CD14-positive monocyte (primary cell): ENCODE results near the gene MTHFR. TPM values are rescaled to one million over a fixed set of nuclear protein-coding genes. Genes with fewer than 3 reads are reported as not detected.

Source experiments
- DNase-seq, 3 donors: peaks; one replicate each; pipeline ENCODE4 v3.0.0-alpha.2; 2011 to 2022
- H2AFZ ChIP-seq: 2 replicates; pipeline ENCODE4 v1.6.0; 2012; ENCODE audit warnings: mild to moderate bottlenecking, low read depth, low read length, inconsistent platforms; ENCODE audit not compliant: insufficient read depth, poor library complexity, severe bottlenecking
- H3K27ac ChIP-seq, 2 donors: 1 replicate in 1 of 2; 2 replicates in 1 of 2; pipeline ENCODE4 v1.5.1; 2012 to 2013; ENCODE audit warnings: low read length in 2 of 2, control low read depth in 1 of 2, inconsistent platforms in 1 of 2, low read depth in 1 of 2, mild to moderate bottlenecking in 1 of 2
- H3K27me3 ChIP-seq, 2 donors: one replicate each; pipeline versions ENCODE4 v1.6.0 to v1.6.1; 2011 to 2013; ENCODE audit warnings: low read length in 2 of 2; ENCODE audit not compliant: control insufficient read depth in 2 of 2, insufficient read depth in 2 of 2
- H3K36me3 ChIP-seq, 2 donors: replicated peaks in 1 of 2; 1 replicate in 1 of 2; 2 replicates in 1 of 2; pipeline versions ENCODE4 v1.5.1 to v1.6.1; 2012 to 2013; ENCODE audit warnings: low read length in 2 of 2, control low read depth in 1 of 2, inconsistent platforms in 1 of 2, mild to moderate bottlenecking in 1 of 2; ENCODE audit not compliant: insufficient read depth in 2 of 2, control insufficient read depth in 1 of 2
- H3K4me1 ChIP-seq, 2 donors: 1 replicate in 1 of 2; 2 replicates in 1 of 2; pipeline versions ENCODE4 v1.5.1 to v1.6.1; 2012 to 2013; ENCODE audit warnings: low read length in 2 of 2, control low read depth in 1 of 2, inconsistent platforms in 1 of 2, mild to moderate bottlenecking in 1 of 2, moderate library complexity in 1 of 2; ENCODE audit not compliant: insufficient read depth in 2 of 2, control insufficient read depth in 1 of 2
- H3K4me2 ChIP-seq: replicated peaks from 2 replicates; pipeline ENCODE3; 2012; ENCODE audit warnings: low read length, moderate library complexity, mild to moderate bottlenecking; ENCODE audit not compliant: poor library complexity, severe bottlenecking; ENCODE audit errors: extremely low read depth
- H3K4me3 ChIP-seq, 3 experiments: fragments of 200-600 bp in 1 of 3; sonication (generic) in 1 of 3; replicated peaks in 1 of 3; 1 replicate in 2 of 3; 2 replicates in 1 of 3; pipeline ENCODE4 v1.5.1; 2011 to 2013; ENCODE audit warnings: low read length in 3 of 3, mild to moderate bottlenecking in 3 of 3, control low read depth in 2 of 3, low read depth in 2 of 3, inconsistent platforms in 1 of 3, moderate library complexity in 1 of 3
- H3K79me2 ChIP-seq: 2 replicates; pipeline ENCODE4 v1.6.0; 2012; ENCODE audit warnings: mild to moderate bottlenecking, control low read depth, inconsistent platforms, low read length, moderate library complexity; ENCODE audit not compliant: insufficient read depth
- H3K9ac ChIP-seq: 2 replicates; pipeline ENCODE4 v1.6.0; 2017; ENCODE audit warnings: low read length, mild to moderate bottlenecking; ENCODE audit not compliant: insufficient read depth, poor library complexity, severe bottlenecking
- H3K9me3 ChIP-seq, 2 donors: replicated peaks in 1 of 2; 1 replicate in 1 of 2; 2 replicates in 1 of 2; pipeline versions ENCODE4 v1.5.1 to v1.6.1; 2012 to 2013; ENCODE audit warnings: low read length in 2 of 2, control low read depth in 1 of 2; ENCODE audit not compliant: control insufficient read depth in 1 of 2, insufficient read depth in 1 of 2
- H4K20me1 ChIP-seq: 2 replicates; pipeline ENCODE4 v1.6.0; 2012; ENCODE audit warnings: mild to moderate bottlenecking, low read length, control low read depth, moderate library complexity; ENCODE audit not compliant: insufficient read depth
- H3K27ac Mint-ChIP-seq, 7 donors: one replicate each; pipeline ENCODE4 v1.8.0; 2020; ENCODE audit warnings: mild to moderate bottlenecking in 7 of 7, mixed read lengths in 7 of 7, moderate library complexity in 6 of 7, inconsistent platforms in 2 of 7
- H3K27me3 Mint-ChIP-seq, 3 donors: one replicate each; pipeline ENCODE4 v1.8.0; 2021 to 2022; ENCODE audit warnings: low read depth in 3 of 3, mild to moderate bottlenecking in 3 of 3, mixed read lengths in 3 of 3, moderate library complexity in 3 of 3, inconsistent platforms in 1 of 3
- H3K36me3 Mint-ChIP-seq, 2 donors: one replicate each; pipeline ENCODE4 v1.8.0; 2020; ENCODE audit warnings: mixed read lengths in 2 of 2, inconsistent platforms in 1 of 2, mild to moderate bottlenecking in 1 of 2
- H3K4me1 Mint-ChIP-seq: one replicate; pipeline ENCODE4 v1.8.0; 2020; ENCODE audit warnings: mild to moderate bottlenecking, mixed read lengths
- H3K4me3 Mint-ChIP-seq, 2 donors: one replicate each; pipeline ENCODE4 v1.8.0; 2020; ENCODE audit warnings: mild to moderate bottlenecking in 2 of 2, mixed read lengths in 2 of 2, moderate library complexity in 1 of 2
- H3K9me3 Mint-ChIP-seq, 7 donors: one replicate each; pipeline ENCODE4 v1.8.0; 2020 to 2022; ENCODE audit warnings: mixed read lengths in 7 of 7, mild to moderate bottlenecking in 6 of 7, moderate library complexity in 6 of 7, inconsistent platforms in 2 of 7
- WGBS: methylation state at CpG from one replicate; pipeline ENCODE4 v1.1.5; 2013; ENCODE audit warnings: missing lambda C conversion rate; ENCODE audit not compliant: insufficient coverage; 5-methylcytosine and 5-hydroxymethylcytosine counted together
- intact Hi-C, 2 donors: fragments of 100-400 bp; cut with micrococcal nuclease; formaldehyde crosslinking; loops; one replicate each; pipeline versions ENCODE4 v1.15.0 to v1.15.1; 2023
- polyA plus RNA-seq, 3 donors: library from polyadenylated mRNA; depleted of rRNA in 1 of 3; unstranded in 2 of 3; stranded (reverse) in 1 of 3; fragments of 300-500 nt in 2 of 3; fragments of >200 nt in 1 of 3; fragmentation: Illumina TruSeq in 2 of 3; gene quantifications; 1 replicate in 2 of 3; 2 replicates in 1 of 3; pipeline ENCODE4 v1.2.3, GENCODE V29; 2012 to 2021
- TF ChIP-seq, protein P1 (sequence below): fragments of 200-600 bp; IDR thresholded peaks from one replicate; pipeline ENCODE4 v1.8.0; 2022; ENCODE audit warnings: antibody characterized with exemption, mild to moderate bottlenecking

MTHFR gene
- polyA plus RNA-seq, 3 donors: 4.5 to 41.9 (median 8.5) TPM

DNA sequence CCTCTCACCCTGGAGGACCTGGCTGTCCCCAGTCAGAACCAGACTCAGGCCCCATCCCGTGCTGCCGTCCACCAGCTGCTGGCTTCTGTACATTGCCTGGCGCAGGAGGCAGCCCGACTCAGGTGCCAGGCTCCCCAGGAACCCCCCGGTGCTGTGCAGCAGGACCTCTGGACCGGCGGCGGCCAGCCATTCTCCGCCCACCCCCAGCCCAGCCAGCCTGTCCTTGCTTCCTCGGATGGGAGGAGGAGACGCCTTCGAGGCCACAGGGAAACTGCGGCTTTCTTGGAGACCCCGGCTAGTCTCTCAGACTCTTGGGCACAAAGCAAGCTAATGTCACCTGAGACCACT, 39.4 kb downstream of the MTHFR start:
- H3K36me3 Mint-ChIP-seq: no peaks in the 10 kb centered on the region
- Histone ChIP-seq H3K9me3 (no peaks in the 10 kb centered on the region), H3K79me2 (no peaks in the 10 kb centered on the region), H3K36me3 (no peaks in the 10 kb centered on the region), H3K4me2 (no peak overlapping the region), H3K4me3 (no peak overlapping the region), H2AFZ (no peak overlapping the region), H3K9ac (no peak overlapping the region), H3K4me1 (peaks cover 5 to 11% of the 10 kb centered on the region in 2 donors), H3K27me3 (peaks cover 0 to 15% of the 10 kb centered on the region in 2 donors), H3K27ac (no peak overlapping the region), H4K20me1 (no peaks in the 10 kb centered on the region)
- H3K27me3 Mint-ChIP-seq: peaks cover 11 to 20% (median 18%) of the 10 kb centered on the region in 3 donors
- peaks cover 9% of the 10 kb centered on the region for H3K4me1 Mint-ChIP-seq
- no peak overlapping the region for H3K27ac Mint-ChIP-seq
- TF ChIP-seq, protein P1, sequence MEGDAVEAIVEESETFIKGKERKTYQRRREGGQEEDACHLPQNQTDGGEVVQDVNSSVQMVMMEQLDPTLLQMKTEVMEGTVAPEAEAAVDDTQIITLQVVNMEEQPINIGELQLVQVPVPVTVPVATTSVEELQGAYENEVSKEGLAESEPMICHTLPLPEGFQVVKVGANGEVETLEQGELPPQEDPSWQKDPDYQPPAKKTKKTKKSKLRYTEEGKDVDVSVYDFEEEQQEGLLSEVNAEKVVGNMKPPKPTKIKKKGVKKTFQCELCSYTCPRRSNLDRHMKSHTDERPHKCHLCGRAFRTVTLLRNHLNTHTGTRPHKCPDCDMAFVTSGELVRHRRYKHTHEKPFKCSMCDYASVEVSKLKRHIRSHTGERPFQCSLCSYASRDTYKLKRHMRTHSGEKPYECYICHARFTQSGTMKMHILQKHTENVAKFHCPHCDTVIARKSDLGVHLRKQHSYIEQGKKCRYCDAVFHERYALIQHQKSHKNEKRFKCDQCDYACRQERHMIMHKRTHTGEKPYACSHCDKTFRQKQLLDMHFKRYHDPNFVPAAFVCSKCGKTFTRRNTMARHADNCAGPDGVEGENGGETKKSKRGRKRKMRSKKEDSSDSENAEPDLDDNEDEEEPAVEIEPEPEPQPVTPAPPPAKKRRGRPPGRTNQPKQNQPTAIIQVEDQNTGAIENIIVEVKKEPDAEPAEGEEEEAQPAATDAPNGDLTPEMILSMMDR: no peak
- H3K9me3 Mint-ChIP-seq: peaks cover 0 to 2% (median 0%) of the 10 kb centered on the region in 7 donors
- H3K4me3 Mint-ChIP-seq: no peak overlapping the region
- WGBS: 89% methylated on average over 14 of the region's 14 CpGs
- intact Hi-C loops: no loop called here
- no peak for DNase-seq

DNA sequence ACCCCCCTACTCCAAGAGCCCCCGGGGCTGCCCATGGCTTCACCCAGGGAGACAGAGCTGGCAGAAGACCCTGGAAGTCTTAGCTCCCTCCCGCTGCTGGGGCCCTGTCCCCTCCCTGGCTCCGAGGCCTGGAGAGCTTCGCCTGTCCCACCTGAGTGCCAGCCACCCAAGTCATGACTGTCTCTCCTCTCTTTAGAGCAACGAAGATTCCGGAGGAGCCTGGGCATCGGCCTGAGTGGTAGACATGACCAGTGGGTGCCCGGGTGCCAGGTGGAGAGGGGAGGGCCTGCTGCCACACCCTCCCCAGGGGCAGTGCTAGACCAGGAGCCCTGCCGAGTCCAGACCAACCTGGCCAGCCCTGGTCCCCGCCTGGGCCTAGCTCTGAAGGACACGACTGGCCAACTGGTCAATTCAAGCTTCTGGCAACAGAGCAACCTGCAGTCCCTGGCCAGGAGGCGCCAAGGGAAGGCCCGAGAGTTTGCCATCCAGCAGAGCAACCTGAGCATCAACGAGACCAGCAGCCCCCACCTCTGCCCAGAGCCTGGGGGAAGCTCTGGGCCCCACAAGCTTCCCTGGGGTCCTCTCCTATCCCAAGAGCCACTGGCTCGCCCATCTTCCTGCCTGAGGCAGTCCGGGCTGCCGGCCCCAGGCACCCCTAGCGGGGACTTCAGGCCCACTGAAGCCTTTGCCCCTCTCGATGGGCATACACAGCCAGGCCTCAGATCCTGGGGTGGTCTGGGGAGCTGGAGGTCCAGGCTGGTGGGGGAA, 39.9 kb downstream of the MTHFR start:
- peaks cover 0 to 18% of the 10 kb centered on the region in 2 donors for H3K27me3 ChIP-seq
- H3K4me2 ChIP-seq: no peak overlapping the region
- TF ChIP-seq, protein P1: no peak
- WGBS: 85% methylated on average over 12 of the region's 19 CpGs
- peaks cover 9% of the 10 kb centered on the region for H3K4me1 Mint-ChIP-seq
- no peak overlapping the region for H3K9ac ChIP-seq
- H3K9me3 ChIP-seq: no peaks in the 10 kb centered on the region
- peaks cover 5 to 11% of the 10 kb centered on the region in 2 donors for H3K4me1 ChIP-seq
- H2AFZ ChIP-seq: no peak overlapping the region
- intact Hi-C loops: no loop called here
- no peaks in the 10 kb centered on the region for H4K20me1 ChIP-seq
- H3K4me3 ChIP-seq: no peak overlapping the region
- H3K36me3 ChIP-seq: no peaks in the 10 kb centered on the region
- no peak overlapping the region for H3K27ac ChIP-seq
- no peak overlapping the region for H3K27ac Mint-ChIP-seq
- H3K9me3 Mint-ChIP-seq: peaks cover 0 to 2% (median 0%) of the 10 kb centered on the region in 7 donors
- no peak overlapping the region for H3K4me3 Mint-ChIP-seq
- no peak for DNase-seq
- peaks cover 11 to 26% (median 20%) of the 10 kb centered on the region in 3 donors for H3K27me3 Mint-ChIP-seq
- peaks cover 0 to 1% of the 10 kb centered on the region in 2 donors for H3K36me3 Mint-ChIP-seq
- no peaks in the 10 kb centered on the region for H3K79me2 ChIP-seq
